GM12872 (cell line): ENCODE results near the gene NTRK1.

Experiments used
- CTCF ChIP-seq: IDR thresholded peaks from 3 replicates; pipeline ENCODE4 v1.5.1; 2011; ENCODE audit warnings: low read depth, mild to moderate bottlenecking, low read length, moderate library complexity; ENCODE audit not compliant: insufficient read depth

Gene NTRK1

GRCh38 chr1:156828400-156829124, 32.1 kb upstream of the NTRK1 start:
- no peak for TF ChIP-seq CTCF

GRCh38 chr1:156832434-156832833, 28.2 kb upstream of the NTRK1 start:
- no peak for TF ChIP-seq CTCF

GRCh38 chr1:156833603-156834002, 27.1 kb upstream of the NTRK1 start:
- no peak for TF ChIP-seq CTCF

GRCh38 chr1:156834322-156834721, 26.3 kb upstream of the NTRK1 start:
- TF ChIP-seq CTCF, result no peak

GRCh38 chr1:156836041-156836654, 24.5 kb upstream of the NTRK1 start:
- no peak for TF ChIP-seq CTCF

GRCh38 chr1:156836892-156837291, 23.8 kb upstream of the NTRK1 start:
- TF ChIP-seq CTCF, result no peak

- TF ChIP-seq CTCF, result peak; percentile 95
Observed at GRCh38 chr1:156838972-156839371, 21.7 kb upstream of the NTRK1 start.
